DOHH2 (cell line): Measurements from ENCODE around the gene RPL19.

Experiments
- EZH2phosphoT487 ChIP-seq: fragments of 200-600 bp; sonication (generic); IDR thresholded peaks from 2 replicates; pipeline ENCODE4 v1.6.1; 2017; ENCODE audit warnings: borderline replicate concordance, mild to moderate bottlenecking, antibody characterized with exemption, low read length, moderate library complexity, mixed read lengths
- TF ChIP-seq, protein P1 (sequence below): fragments of 200-600 bp; sonication (generic); IDR thresholded peaks from one replicate; pipeline ENCODE4 v1.5.1; 2014; ENCODE audit warnings: antibody characterized with exemption, mild to moderate bottlenecking, low read depth, low read length; ENCODE audit not compliant: poor library complexity, severe bottlenecking

DNA sequence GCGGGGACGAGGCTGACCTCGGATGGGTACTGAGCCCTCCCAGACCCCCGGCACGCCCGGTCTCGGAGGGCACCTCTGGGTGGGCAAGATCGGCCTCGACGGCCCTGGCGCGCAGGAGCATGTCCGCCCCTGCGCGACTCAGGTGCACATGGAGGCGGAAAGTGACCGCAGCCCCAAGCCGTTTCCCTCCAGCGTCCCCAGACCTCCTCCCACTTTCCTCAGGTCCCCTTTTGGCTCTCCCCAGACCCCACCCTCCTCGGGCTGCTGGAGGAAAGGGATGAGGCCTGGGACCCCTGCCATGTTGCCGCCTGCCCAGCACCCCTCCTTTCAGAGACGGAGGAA, 10.0 kb downstream of the RPL19 start:
- TF ChIP-seq, protein P1, sequence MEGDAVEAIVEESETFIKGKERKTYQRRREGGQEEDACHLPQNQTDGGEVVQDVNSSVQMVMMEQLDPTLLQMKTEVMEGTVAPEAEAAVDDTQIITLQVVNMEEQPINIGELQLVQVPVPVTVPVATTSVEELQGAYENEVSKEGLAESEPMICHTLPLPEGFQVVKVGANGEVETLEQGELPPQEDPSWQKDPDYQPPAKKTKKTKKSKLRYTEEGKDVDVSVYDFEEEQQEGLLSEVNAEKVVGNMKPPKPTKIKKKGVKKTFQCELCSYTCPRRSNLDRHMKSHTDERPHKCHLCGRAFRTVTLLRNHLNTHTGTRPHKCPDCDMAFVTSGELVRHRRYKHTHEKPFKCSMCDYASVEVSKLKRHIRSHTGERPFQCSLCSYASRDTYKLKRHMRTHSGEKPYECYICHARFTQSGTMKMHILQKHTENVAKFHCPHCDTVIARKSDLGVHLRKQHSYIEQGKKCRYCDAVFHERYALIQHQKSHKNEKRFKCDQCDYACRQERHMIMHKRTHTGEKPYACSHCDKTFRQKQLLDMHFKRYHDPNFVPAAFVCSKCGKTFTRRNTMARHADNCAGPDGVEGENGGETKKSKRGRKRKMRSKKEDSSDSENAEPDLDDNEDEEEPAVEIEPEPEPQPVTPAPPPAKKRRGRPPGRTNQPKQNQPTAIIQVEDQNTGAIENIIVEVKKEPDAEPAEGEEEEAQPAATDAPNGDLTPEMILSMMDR, result no peak
- TF ChIP-seq EZH2phosphoT487, result no peak
